Vagina (tissue), 2 donors: ENCODE measurements around the gene BNC2.

ENCODE experiments used
- POLR2A ChIP-seq, 2 donors: fragments of 450-650 bp; IDR thresholded peaks; one replicate each; pipeline ENCODE4 v1.6.1; 2017; ENCODE audit warnings: antibody characterized with exemption in 2 of 2, mild to moderate bottlenecking in 2 of 2, moderate library complexity in 2 of 2
- TF ChIP-seq, protein P1 (sequence below), 3 experiments: fragments of 450-650 bp in 2 of 3; fragments of 200-600 bp in 1 of 3; sonication (generic) in 1 of 3; IDR thresholded peaks; one replicate each; pipeline ENCODE4 v1.5.1; 2017 to 2019; ENCODE audit warnings: antibody characterized with exemption in 3 of 3, mild to moderate bottlenecking in 2 of 3, moderate library complexity in 2 of 3

DNA sequence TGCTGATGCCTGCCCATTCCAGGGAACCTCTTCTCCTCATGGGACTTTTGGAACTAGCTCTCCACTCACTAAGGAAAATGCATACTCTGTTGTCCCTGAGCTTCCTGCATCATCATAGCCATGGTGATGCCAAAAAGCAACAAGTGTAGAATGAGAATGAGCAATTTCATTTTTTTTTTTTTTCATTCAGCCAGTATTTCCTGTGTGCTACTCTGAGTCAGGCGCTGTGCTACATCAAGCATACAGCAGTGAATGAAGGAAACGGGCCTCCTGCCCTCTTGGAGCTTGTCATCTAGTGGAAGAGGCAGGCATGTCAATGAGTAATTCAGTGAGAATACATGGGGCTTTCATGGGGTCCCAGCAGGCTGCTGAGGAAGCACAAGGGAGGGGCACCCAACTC lies 483.1 kb downstream of the BNC2 start:
- TF ChIP-seq, protein P1, sequence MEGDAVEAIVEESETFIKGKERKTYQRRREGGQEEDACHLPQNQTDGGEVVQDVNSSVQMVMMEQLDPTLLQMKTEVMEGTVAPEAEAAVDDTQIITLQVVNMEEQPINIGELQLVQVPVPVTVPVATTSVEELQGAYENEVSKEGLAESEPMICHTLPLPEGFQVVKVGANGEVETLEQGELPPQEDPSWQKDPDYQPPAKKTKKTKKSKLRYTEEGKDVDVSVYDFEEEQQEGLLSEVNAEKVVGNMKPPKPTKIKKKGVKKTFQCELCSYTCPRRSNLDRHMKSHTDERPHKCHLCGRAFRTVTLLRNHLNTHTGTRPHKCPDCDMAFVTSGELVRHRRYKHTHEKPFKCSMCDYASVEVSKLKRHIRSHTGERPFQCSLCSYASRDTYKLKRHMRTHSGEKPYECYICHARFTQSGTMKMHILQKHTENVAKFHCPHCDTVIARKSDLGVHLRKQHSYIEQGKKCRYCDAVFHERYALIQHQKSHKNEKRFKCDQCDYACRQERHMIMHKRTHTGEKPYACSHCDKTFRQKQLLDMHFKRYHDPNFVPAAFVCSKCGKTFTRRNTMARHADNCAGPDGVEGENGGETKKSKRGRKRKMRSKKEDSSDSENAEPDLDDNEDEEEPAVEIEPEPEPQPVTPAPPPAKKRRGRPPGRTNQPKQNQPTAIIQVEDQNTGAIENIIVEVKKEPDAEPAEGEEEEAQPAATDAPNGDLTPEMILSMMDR (IDR thresholded peaks at IDR 0.05) = no peak
- no peak for TF ChIP-seq POLR2A (IDR thresholded peaks at IDR 0.05)
